HG03175 (cell line): ENCODE measurements around the gene TSHR.
"Not testable (repeated sequence)": the region's sequence is repeated elsewhere in the genome, so short reads cannot be mapped to it uniquely, and the experiment has no call there.

ENCODE experiments used
- ATAC-seq: cut with Tn5 transposase; IDR thresholded peaks from one replicate; pipeline ENCODE4 v1.9.1; 2021; ENCODE audit warnings: mild to moderate bottlenecking, moderate library complexity; ENCODE audit not compliant: unreplicated experiment

TSHR gene

GRCh38 chr14:80948291-80948690, 7.1 kb upstream of the TSHR start:
- ATAC-seq: no peak

DNA sequence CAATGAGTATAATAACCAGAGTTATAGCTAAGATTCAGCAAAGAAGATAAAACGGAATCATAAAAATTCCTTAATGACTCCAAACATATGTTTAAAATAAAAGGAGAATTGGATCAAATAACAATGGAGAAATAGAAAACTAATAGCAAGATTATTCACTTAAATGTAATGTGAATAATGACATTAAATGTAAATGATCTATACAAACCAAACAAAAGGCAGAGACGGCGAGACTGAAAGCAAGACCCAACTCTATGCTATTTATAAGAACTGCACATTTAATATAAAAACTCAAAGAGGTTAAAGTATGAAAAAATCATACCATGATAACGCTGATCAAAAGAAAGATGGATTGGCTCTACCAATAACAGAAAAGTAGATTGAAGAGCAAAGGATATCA, 3.9 kb upstream of the TSHR start:
- ATAC-seq: no peak

DNA sequence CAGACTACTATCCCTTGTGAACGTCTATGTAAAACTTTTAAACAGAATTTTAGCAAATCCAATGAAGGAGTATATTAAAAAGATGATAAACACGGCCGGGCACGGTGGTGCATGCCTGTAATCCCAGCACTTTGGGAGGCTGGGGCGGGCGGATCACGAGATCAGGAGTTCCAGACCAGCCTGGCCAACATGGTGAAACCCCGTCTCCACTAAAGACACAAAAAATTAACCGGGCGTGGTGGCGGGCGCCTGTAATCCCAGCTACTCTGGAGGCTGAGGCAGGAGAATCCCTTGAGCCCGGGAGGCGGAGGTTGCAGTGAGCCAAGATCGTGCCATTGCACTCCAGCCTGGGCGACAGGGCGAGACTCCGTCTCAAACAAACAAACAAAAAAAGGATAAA, 2.2 kb upstream of the TSHR start:
- not testable (repeated sequence) for ATAC-seq

GRCh38 chr14:80954687-80955299, 628 bp upstream of the TSHR start:
- no peak for ATAC-seq

DNA sequence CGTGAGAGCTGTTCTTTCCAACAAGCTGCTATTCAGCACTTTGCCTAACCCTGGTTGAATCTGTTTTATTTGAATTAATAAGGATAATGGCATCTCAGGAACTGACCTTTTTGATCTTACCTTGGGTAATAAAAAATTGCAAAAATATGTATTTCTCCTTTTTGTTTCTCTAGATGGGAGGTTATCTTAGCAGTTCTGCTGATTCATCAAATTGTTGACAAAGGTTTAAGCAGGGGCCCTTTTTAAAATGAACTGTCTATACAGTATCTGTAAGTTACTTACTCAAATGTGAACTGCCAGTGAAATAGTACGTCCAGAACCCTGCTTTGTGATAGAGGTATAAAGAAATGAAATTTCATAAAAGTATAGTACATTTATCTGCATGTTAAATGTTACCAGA, 681 bp downstream of the TSHR start:
- no peak for ATAC-seq

- ATAC-seq: no peak
Measured at GRCh38 chr14:80956922-80957321, 1.5 kb downstream of the TSHR start.

DNA sequence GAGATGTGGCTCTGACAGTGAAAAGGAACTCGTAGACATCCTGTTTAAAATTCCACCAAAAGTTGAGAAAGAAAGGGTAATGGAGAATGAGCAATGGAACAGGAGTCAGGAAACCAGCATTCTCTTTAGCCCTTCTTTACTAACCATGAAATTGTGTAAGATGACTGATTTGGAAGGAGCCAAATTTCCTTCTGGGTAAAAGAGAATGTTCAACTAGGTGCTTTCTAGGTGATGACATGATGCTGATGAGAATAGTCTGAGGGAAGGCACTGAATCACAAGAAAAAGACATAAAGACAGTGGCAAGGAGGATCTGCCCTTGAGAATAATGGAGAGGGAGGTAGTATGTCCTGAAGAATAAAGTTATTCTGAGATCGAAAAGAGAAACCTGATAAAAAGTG, 2.2 kb downstream of the TSHR start:
- no peak for ATAC-seq

DNA sequence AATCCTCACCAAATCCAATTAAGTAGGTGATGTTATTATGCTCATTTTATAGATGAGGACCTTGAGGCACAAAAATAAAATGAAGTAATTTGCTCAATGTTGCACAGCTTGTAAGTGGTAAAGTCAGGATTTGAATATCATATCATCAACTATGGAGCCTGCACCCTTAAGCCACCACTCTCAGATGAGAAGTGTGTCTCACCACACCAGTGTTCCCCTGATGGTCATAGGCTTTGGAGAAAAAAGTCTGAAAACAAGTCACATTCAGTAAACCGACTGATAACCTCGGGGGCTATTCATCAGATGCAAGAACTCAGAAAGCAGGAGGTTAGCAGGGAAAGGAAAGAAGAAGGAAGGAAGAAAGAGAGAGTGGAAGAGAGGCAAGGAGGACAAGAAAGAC, 2.8 kb downstream of the TSHR start:
- no peak for ATAC-seq

DNA sequence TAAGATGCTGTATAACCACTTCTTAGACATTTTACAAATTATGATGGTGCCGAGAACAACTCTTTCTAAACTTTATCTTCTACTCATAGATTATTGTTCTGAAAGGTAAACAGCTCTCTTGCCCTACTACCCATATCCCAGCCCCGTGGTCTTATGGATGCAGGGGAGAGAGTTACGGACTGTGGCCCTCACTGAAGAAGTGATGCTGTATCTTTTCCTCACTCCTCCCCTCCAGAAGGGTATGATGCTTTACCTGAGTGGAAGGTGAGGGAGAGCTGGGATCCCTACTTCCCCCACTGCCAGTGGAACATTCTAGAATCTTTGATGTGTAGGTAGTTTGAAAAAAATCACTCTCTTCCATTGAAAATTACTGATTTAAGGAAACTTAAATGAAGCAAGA, 3.5 kb downstream of the TSHR start:
- no peak for ATAC-seq

DNA sequence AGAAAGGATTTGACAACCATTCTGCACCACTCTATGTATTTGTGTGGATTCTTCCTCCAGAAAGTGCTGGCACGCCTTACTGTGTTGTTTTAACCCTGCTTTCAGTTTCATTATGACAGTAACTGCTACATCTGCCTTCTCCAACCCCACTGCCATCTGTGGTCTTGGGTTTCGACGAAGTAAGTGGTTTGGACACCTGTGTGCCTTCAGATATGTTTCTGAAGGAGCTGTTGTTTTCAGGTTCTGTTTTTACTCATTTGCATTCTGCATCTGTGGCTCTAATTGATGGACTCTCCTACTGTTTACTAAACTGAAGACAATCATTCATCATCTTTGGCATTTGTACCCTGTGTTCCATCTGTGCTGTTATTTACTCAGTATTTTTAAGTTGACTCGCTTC, 4.1 kb downstream of the TSHR start:
- ATAC-seq: peak; percentile 98

DNA sequence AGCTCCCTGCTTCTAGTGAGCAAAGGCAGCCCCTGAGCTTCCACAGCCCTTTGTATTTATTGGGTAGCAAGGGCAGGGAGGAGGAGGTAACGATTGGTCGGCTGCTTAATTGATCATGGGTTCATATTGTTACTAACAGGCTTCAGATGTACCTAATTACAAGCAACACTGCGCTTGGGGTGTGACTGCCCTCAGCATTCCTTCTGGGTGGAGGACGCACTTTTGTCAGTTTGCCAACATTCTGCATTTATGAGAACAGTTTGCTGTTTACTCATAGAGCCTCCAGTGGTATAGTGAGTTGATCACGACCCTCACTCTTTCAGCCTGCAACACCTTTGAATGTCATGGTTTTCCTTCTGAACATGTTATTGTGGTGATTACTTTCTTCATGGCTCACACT, 9.6 kb downstream of the TSHR start:
- ATAC-seq: no peak

GRCh38 chr14:80973931-80974641, 18.7 kb downstream of the TSHR start:
- ATAC-seq: no peak

DNA sequence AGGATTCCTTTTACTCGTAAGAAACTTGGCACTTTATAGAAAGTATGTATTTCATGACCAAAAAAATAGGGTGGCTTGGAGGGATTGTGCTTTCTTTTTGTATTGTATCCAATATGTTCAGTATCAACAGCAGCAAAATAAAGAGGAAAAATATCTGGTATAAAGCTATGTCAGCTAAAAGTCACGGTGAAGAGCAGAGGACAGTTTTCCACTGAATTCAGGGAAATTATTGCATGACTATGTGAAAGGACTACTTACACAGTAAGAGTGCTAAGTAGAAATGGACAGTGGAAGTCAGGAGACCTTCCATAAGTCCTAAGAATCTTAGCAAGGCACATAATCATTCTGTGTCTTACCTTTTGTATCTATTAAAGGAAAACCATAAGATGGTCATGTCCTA, 19.3 kb downstream of the TSHR start:
- ATAC-seq: no peak

- no peak for ATAC-seq
Measured at GRCh38 chr14:80977221-80977620, 21.8 kb downstream of the TSHR start.

GRCh38 chr14:80978403-80978802, 23.0 kb downstream of the TSHR start:
- no peak for ATAC-seq

- no peak for ATAC-seq
Measured at GRCh38 chr14:80979951-80980350, 24.5 kb downstream of the TSHR start.

DNA sequence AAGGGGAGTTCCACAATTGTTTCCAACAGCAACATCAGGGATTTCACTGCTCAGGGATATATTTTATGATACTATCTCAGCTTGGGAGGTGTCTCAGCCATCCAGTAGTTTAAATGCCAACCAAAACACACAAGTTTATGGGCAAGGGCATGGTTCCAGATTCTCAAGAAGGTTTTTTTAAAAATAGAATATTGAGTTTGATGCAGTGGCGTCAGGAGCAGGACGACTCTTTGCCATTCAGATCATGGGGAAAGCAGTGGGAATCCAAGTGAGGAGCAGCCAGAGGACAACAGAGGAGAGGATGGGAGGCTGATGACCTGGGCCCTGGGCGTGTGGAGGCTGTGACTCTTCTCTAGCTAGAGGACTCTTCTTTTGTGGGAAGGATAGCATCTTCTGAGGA, 25.7 kb downstream of the TSHR start:
- no peak for ATAC-seq

GRCh38 chr14:80981673-80982072, 26.3 kb downstream of the TSHR start:
- no peak for ATAC-seq

GRCh38 chr14:80982711-80983110, 27.3 kb downstream of the TSHR start:
- ATAC-seq: no peak

DNA sequence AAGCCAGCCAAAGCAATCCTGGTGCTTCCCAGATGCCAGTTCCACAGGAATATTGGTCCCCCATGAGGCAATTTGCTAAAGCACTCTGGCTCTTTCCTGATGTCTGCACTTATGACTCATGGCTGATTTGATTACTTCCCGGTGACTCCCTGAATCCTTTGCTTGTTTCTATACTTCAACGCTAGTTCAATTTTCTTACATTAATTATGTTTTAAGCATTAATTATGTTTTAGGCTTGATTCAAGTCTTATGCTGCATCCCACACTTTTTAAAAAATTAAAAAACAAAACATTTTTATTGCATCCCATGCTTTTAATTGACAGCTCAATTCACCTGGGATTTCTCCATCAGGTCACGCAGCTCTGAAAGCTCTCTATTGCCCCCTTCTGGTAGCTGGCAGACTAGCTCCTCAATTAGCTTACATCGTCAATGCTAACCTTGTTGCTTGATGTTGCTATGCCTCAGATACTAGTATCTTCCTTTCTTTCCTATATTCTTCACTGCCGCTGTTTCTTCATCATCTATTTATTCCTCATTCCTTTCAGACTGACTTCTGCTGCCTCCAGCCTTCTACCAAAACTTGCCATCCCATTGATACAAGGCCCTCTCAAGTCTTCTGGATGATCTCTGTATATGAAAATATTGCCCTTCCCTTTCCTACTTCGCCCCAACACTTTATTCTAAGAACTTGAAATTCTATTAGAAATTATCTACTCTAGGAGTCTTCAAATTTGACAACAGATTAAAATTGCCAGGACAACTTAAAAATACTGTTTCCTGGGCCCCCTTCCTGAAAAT, 32.0 kb downstream of the TSHR start:
- ATAC-seq: peak; percentile 50

- no peak for ATAC-seq
Measured at GRCh38 chr14:80988192-80988591, 32.8 kb downstream of the TSHR start.
